Measurements from ENCODE around the gene OPALIN.

OPALIN gene

GRCh38 chr10:96358851-96359540 lies at the start of gene OPALIN:
TSS of gene OPALIN (minus strand) at chr10:96359002. CDS start at chr10:96358896, 106 bp downstream.
- DNase-seq (ENCODE audit: low read depth in 2 of 2), result no peak

GRCh38 chr10:96408201-96408600 lies 49.4 kb upstream of the OPALIN start:
- DNase-seq (ENCODE audit: low read depth in 2 of 2), result no peak

GRCh38 chr10:96407560-96408069 lies 48.8 kb upstream of the OPALIN start:
- no peak for DNase-seq (ENCODE audit: low read depth in 2 of 2)

GRCh38 chr10:96406091-96406490 lies 47.3 kb upstream of the OPALIN start:
- DNase-seq (ENCODE audit: low read depth in 2 of 2), result no peak

- no peak for DNase-seq (ENCODE audit: low read depth in 2 of 2)
Measured at GRCh38 chr10:96402417-96403305, 43.9 kb upstream of the OPALIN start.

GRCh38 chr10:96401036-96401435 lies 42.2 kb upstream of the OPALIN start:
- no peak for DNase-seq (ENCODE audit: low read depth in 2 of 2)

GRCh38 chr10:96400465-96400864 lies 41.7 kb upstream of the OPALIN start:
- no peak for DNase-seq (ENCODE audit: low read depth in 2 of 2)

GRCh38 chr10:96397902-96398301 lies 39.1 kb upstream of the OPALIN start:
- no peak for DNase-seq (ENCODE audit: low read depth in 2 of 2)

GRCh38 chr10:96395931-96396877 lies 37.4 kb upstream of the OPALIN start:
- DNase-seq (ENCODE audit: low read depth in 2 of 2), result peak; percentile 17 to 30

- no peak for DNase-seq (ENCODE audit: low read depth in 2 of 2)
Measured at GRCh38 chr10:96390460-96390864, 31.7 kb upstream of the OPALIN start.

GRCh38 chr10:96389785-96390184 lies 31.0 kb upstream of the OPALIN start:
- DNase-seq (ENCODE audit: low read depth in 2 of 2), result no peak

- no peak for DNase-seq (ENCODE audit: low read depth in 2 of 2)
Measured at GRCh38 chr10:96387601-96388000, 28.8 kb upstream of the OPALIN start.

GRCh38 chr10:96387161-96387560 lies 28.4 kb upstream of the OPALIN start:
- no peak for DNase-seq (ENCODE audit: low read depth in 2 of 2)

GRCh38 chr10:96384506-96384905 lies 25.7 kb upstream of the OPALIN start:
- no peak for DNase-seq (ENCODE audit: low read depth in 2 of 2)

- DNase-seq (ENCODE audit: low read depth in 2 of 2), result no peak
Measured at GRCh38 chr10:96380821-96381220, 22.0 kb upstream of the OPALIN start.

GRCh38 chr10:96379758-96380157 lies 21.0 kb upstream of the OPALIN start:
- no peak for DNase-seq (ENCODE audit: low read depth in 2 of 2)

- DNase-seq (ENCODE audit: low read depth in 2 of 2), result no peak
Measured at GRCh38 chr10:96378741-96379140, 19.9 kb upstream of the OPALIN start.

GRCh38 chr10:96377816-96378294 lies 19.1 kb upstream of the OPALIN start:
- DNase-seq (ENCODE audit: low read depth in 2 of 2), result no peak

GRCh38 chr10:96376483-96376882 lies 17.7 kb upstream of the OPALIN start:
- DNase-seq (ENCODE audit: low read depth in 2 of 2), result no peak

GRCh38 chr10:96374985-96375830 lies 16.4 kb upstream of the OPALIN start:
- peak; percentile 57 to 67 for DNase-seq (ENCODE audit: low read depth in 2 of 2)

- no peak for DNase-seq (ENCODE audit: low read depth in 2 of 2)
Measured at GRCh38 chr10:96374639-96374984, 15.8 kb upstream of the OPALIN start.
